Keratinocyte (primary cell): ENCODE data around the gene PNMA6E. TPM values are rescaled to one million over a fixed set of nuclear protein-coding genes. Genes with fewer than 3 reads are reported as not detected.

Experiments used
- DNase-seq: peaks from one replicate; pipeline ENCODE4 v3.0.0-alpha.2; 2011; ENCODE audit warnings: low read depth, missing footprints, low spot score
- FAIRE-seq: peaks from 2 replicates; lab custom pipeline; 2011; peaks lifted over from hg19 to GRCh38; lab: Jason Lieb, UNC
- H2AFZ ChIP-seq: 2 replicates; pipeline ENCODE4 v1.6.0; 2012; ENCODE audit warnings: low read length, control low read depth, inconsistent platforms; ENCODE audit not compliant: control insufficient read depth
- H3K27ac ChIP-seq: 2 replicates; pipeline ENCODE4 v1.5.1; 2011; ENCODE audit warnings: low read length; ENCODE audit not compliant: control insufficient read depth, insufficient read depth
- H3K27me3 ChIP-seq: 3 replicates; pipeline ENCODE4 v1.6.0; 2011; ENCODE audit warnings: low read length; ENCODE audit not compliant: control insufficient read depth, insufficient read depth; ENCODE audit errors: extremely low read depth
- H3K36me3 ChIP-seq, 2 experiments: 2 replicates in 1 of 2; 3 replicates in 1 of 2; pipeline ENCODE4 v1.5.1; 2011; ENCODE audit warnings: low read length in 2 of 2, mild to moderate bottlenecking in 1 of 2; ENCODE audit not compliant: control insufficient read depth in 2 of 2, insufficient read depth in 2 of 2; ENCODE audit errors: extremely low read depth in 1 of 2
- H3K4me1 ChIP-seq: 3 replicates; pipeline ENCODE4 v1.5.1; 2011; ENCODE audit warnings: low read length; ENCODE audit not compliant: control insufficient read depth, insufficient read depth; ENCODE audit errors: extremely low read depth
- H3K4me2 ChIP-seq: 3 replicates; pipeline ENCODE4 v1.6.0; 2011; ENCODE audit warnings: low read depth, low read length; ENCODE audit not compliant: control insufficient read depth, insufficient read depth; ENCODE audit errors: extremely low read depth
- H3K4me3 ChIP-seq, 3 experiments: fragments of 200-600 bp in 1 of 3; sonication (generic) in 1 of 3; 2 replicates in 2 of 3; 3 replicates in 1 of 3; pipeline ENCODE4 v1.5.1; 2011 to 2016; ENCODE audit warnings: low read length in 3 of 3, mild to moderate bottlenecking in 3 of 3, control low read depth in 2 of 3, inconsistent platforms in 1 of 3, low read depth in 1 of 3, mixed read lengths in 1 of 3, mixed run types in 1 of 3, moderate library complexity in 1 of 3; ENCODE audit not compliant: control insufficient read depth in 2 of 3, insufficient read depth in 2 of 3; ENCODE audit errors: extremely low read depth in 1 of 3
- H3K79me2 ChIP-seq: 2 replicates; pipeline ENCODE4 v1.6.0; 2012; ENCODE audit warnings: low read length; ENCODE audit not compliant: control insufficient read depth, insufficient read depth
- H3K9ac ChIP-seq: 3 replicates; pipeline ENCODE4 v1.6.0; 2011; ENCODE audit warnings: low read length; ENCODE audit not compliant: control insufficient read depth, insufficient read depth; ENCODE audit errors: extremely low read depth
- H3K9me1 ChIP-seq: 3 replicates; pipeline ENCODE4 v1.6.0; 2011; ENCODE audit warnings: low read length; ENCODE audit not compliant: control insufficient read depth, insufficient read depth; ENCODE audit errors: extremely low read depth
- H3K9me3 ChIP-seq: 2 replicates; pipeline ENCODE4 v1.5.1; 2012; ENCODE audit warnings: low read depth, low read length; ENCODE audit not compliant: control insufficient read depth
- H4K20me1 ChIP-seq: 3 replicates; pipeline ENCODE4 v1.6.0; 2011; ENCODE audit warnings: low read length; ENCODE audit not compliant: control insufficient read depth, insufficient read depth; ENCODE audit errors: extremely low read depth
- CTCF ChIP-seq, 3 experiments: IDR thresholded peaks in 1 of 3; conservative IDR thresholded peaks in 1 of 3; optimal IDR thresholded peaks in 1 of 3; 2 replicates in 2 of 3; 3 replicates in 1 of 3; pipeline versions ENCODE3 to v1.5.1; 2011; ENCODE audit warnings: low read length in 3 of 3, mild to moderate bottlenecking in 3 of 3, moderate library complexity in 2 of 3, control low read depth in 1 of 3, inconsistent platforms in 1 of 3; ENCODE audit not compliant: insufficient read depth in 2 of 3; ENCODE audit errors: extremely low read depth in 1 of 3
- EZH2 ChIP-seq: IDR thresholded peaks from one replicate; pipeline ENCODE4 v1.6.1; 2012; ENCODE audit warnings: inconsistent platforms, mild to moderate bottlenecking, low read length, moderate library complexity
- dilution Hi-C: fragments of 300-500 bp; cut with MboI; formaldehyde crosslinking; loops from one replicate; pipeline ENCODE4 v1.7.0; 2020; ENCODE audit warnings: low sequenced_read_pairs; ENCODE audit not compliant: extremely low pct_ligation_motif_present
- polyA plus RNA-seq, 5 experiments: library from polyadenylated mRNA; depleted of rRNA in 3 of 5; stranded (reverse) in 3 of 5; stranded (forward) in 1 of 5; unstranded in 1 of 5; fragments of >200 nt; gene quantifications; 1 replicate in 1 of 5; 2 replicates in 3 of 5; 3 replicates in 1 of 5; pipeline versions ENCODE4 v1.2.1 to v1.2.3, GENCODE V29; 2011 to 2012; ENCODE audit warnings: missing spikeins in 2 of 5, low read depth in 1 of 5, low replicate concordance in 1 of 5

PNMA6E gene
- polyA plus RNA-seq, 1 donor (not counting 4 experiments of a cell fraction or from before 2014, with no cell fraction given): not detected

- dilution Hi-C loops: no loop called here
- Histone ChIP-seq H3K9me1 (no peaks in the 10 kb centered on the region), H3K36me3 (no peaks in the 10 kb centered on the region), H3K4me1 (peaks cover 5% of the 10 kb centered on the region), H3K79me2 (no peaks in the 10 kb centered on the region), H3K4me2 (no peak overlapping the region), H3K9ac (no peak overlapping the region), H4K20me1 (no peaks in the 10 kb centered on the region), H3K27me3 (no peaks in the 10 kb centered on the region), H3K4me3 (no peak overlapping the region), H3K27ac (no peak overlapping the region), H2AFZ (no peak overlapping the region), H3K9me3 (no peaks in the 10 kb centered on the region)
- FAIRE-seq: no peak
- DNase-seq: no peak
- TF ChIP-seq EZH2: no peak
Measured at GRCh38 chrX:153413731-153414130, 12.6 kb upstream of the PNMA6E start.

GRCh38 chrX:153412746-153413720 is 11.9 kb upstream of the PNMA6E start:
- Histone ChIP-seq H3K27ac (no peak overlapping the region), H3K36me3 (no peaks in the 10 kb centered on the region), H3K4me2 (no peak overlapping the region), H4K20me1 (no peaks in the 10 kb centered on the region), H3K27me3 (no peaks in the 10 kb centered on the region), H3K9me3 (no peaks in the 10 kb centered on the region), H3K4me1 (peaks cover 5% of the 10 kb centered on the region), H3K79me2 (no peaks in the 10 kb centered on the region), H3K9ac (no peak overlapping the region), H2AFZ (no peak overlapping the region), H3K4me3 (no peak overlapping the region), H3K9me1 (no peaks in the 10 kb centered on the region)
- TF ChIP-seq EZH2: no peak
- FAIRE-seq: no peak
- no peak for DNase-seq
- dilution Hi-C loops: no loop called here

- Histone ChIP-seq H4K20me1 (no peaks in the 10 kb centered on the region), H3K27me3 (no peaks in the 10 kb centered on the region), H3K9ac (peak overlapping the region; percentile 33), H3K9me1 (no peaks in the 10 kb centered on the region), H3K79me2 (no peaks in the 10 kb centered on the region), H3K36me3 (no peaks in the 10 kb centered on the region), H3K4me3 (peak overlapping the region; percentile 44 to 49 (median 49)), H3K4me2 (peak overlapping the region; percentile 64), H2AFZ (no peak overlapping the region), H3K9me3 (no peaks in the 10 kb centered on the region), H3K4me1 (peaks cover 5% of the 10 kb centered on the region), H3K27ac (no peak overlapping the region)
- DNase-seq: no peak
- no peak for FAIRE-seq
- no peak for TF ChIP-seq CTCF (optimal IDR thresholded peaks at IDR 0.05 in 1 of 3, IDR thresholded peaks at IDR 0.05 in 1 of 3, conservative IDR thresholded peaks at IDR 0.05 in 1 of 3; ENCODE audit: extremely low read depth in 1 of 3, insufficient read depth in 2 of 3, low read length in 3 of 3)
- no peak for TF ChIP-seq EZH2
- dilution Hi-C loops: no loop called here
Measured at GRCh38 chrX:153411988-153412574, 10.9 kb upstream of the PNMA6E start.
